OCI-LY1 (cell line): ENCODE measurements around the gene POLR1B.
"Not testable (repeated sequence)": the region's sequence is repeated elsewhere in the genome, so short reads cannot be mapped to it uniquely, and the experiment has no call there.

Source experiments
- EZH2 ChIP-seq: fragments of 200-600 bp; sonication (generic), shearing (Covaris generic); IDR thresholded peaks from 2 replicates; pipeline ENCODE4 v1.8.0; 2017; ENCODE audit warnings: borderline replicate concordance, mixed run types, mild to moderate bottlenecking, antibody characterized with exemption, low read length, moderate library complexity, mixed read lengths
- TF ChIP-seq, protein P1 (sequence below): fragments of 200-600 bp; sonication (generic), shearing (Covaris generic); IDR thresholded peaks from 2 replicates; pipeline ENCODE4 v1.5.1; 2017; ENCODE audit warnings: mild to moderate bottlenecking, antibody characterized with exemption, low read length, moderate library complexity, mixed read lengths

DNA sequence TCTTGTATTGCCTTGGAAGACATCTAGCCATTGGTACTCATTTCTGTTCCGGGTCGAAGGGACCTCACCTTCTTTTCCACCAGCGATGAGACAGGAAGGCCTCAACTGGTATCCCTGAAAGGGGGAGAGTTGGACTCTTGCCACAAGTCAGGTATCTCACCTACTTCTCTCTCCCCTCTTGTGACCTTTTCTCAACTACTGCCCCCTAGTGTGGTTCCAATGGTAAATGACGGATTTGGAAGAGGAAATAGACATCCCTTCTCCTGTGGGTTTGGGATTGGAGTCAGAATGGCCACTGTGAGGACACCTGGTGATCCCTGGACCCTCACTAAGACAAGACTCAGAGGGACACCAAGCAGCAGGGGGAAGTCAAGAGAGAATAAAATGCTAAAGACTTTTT lies 46.4 kb upstream of the POLR1B start:
- TF ChIP-seq, protein P1, sequence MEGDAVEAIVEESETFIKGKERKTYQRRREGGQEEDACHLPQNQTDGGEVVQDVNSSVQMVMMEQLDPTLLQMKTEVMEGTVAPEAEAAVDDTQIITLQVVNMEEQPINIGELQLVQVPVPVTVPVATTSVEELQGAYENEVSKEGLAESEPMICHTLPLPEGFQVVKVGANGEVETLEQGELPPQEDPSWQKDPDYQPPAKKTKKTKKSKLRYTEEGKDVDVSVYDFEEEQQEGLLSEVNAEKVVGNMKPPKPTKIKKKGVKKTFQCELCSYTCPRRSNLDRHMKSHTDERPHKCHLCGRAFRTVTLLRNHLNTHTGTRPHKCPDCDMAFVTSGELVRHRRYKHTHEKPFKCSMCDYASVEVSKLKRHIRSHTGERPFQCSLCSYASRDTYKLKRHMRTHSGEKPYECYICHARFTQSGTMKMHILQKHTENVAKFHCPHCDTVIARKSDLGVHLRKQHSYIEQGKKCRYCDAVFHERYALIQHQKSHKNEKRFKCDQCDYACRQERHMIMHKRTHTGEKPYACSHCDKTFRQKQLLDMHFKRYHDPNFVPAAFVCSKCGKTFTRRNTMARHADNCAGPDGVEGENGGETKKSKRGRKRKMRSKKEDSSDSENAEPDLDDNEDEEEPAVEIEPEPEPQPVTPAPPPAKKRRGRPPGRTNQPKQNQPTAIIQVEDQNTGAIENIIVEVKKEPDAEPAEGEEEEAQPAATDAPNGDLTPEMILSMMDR, result not testable (repeated sequence)
- not testable (repeated sequence) for TF ChIP-seq EZH2
